Transverse colon (tissue), 4 donors: ENCODE results near the gene CCDC197. TPM values are rescaled to one million over a fixed set of nuclear protein-coding genes. Genes with fewer than 3 reads are reported as not detected.
A peak's percentile ranks its signal among the peaks of the same experiment; 100 is the strongest.

ENCODE experiments used
- DNase-seq: peaks from one replicate; pipeline ENCODE4 v3.0.0-alpha.2; 2019
- H3K27ac ChIP-seq, 4 donors: fragments of 200-600 bp; sonication (generic); 2 replicates each; pipeline ENCODE4 v1.5.1; 2016 to 2018; ENCODE audit warnings: inconsistent platforms in 4 of 4
- H3K27me3 ChIP-seq: fragments of 200-600 bp; sonication (generic); 2 replicates; pipeline ENCODE4 v1.5.1; 2017; ENCODE audit warnings: inconsistent platforms
- H3K36me3 ChIP-seq, 4 donors: fragments of 200-600 bp; sonication (generic); 2 replicates each; pipeline ENCODE4 v1.5.1; 2017 to 2019; ENCODE audit warnings: inconsistent platforms in 4 of 4
- H3K4me1 ChIP-seq, 4 donors: fragments of 200-600 bp; sonication (generic); 2 replicates each; pipeline ENCODE4 v1.5.1; 2017 to 2020; ENCODE audit warnings: inconsistent platforms in 4 of 4
- H3K4me3 ChIP-seq, 4 donors: fragments of 200-600 bp; sonication (generic); 1 replicate in 1 of 4; 2 replicates in 3 of 4; pipeline versions ENCODE4 v1.5.1 to v1.6.1; 2017 to 2019; ENCODE audit warnings: inconsistent platforms in 4 of 4
- H3K9me3 ChIP-seq, 2 donors: fragments of 200-600 bp; sonication (generic); 2 replicates each; pipeline ENCODE4 v1.5.1; 2017 to 2019; ENCODE audit warnings: inconsistent platforms in 2 of 2
- CTCF ChIP-seq, 5 experiments: fragments of 200-600 bp in 3 of 5; fragments of 450-650 bp in 2 of 5; sonication (generic) in 3 of 5; IDR thresholded peaks; 1 replicate in 2 of 5; 2 replicates in 3 of 5; pipeline ENCODE4 v1.5.1; 2016 to 2017; ENCODE audit warnings: antibody characterized with exemption in 5 of 5, inconsistent platforms in 3 of 5, mild to moderate bottlenecking in 2 of 5, moderate library complexity in 1 of 5
- EP300 ChIP-seq: sonication (generic); formaldehyde crosslinking; IDR thresholded peaks from one replicate; pipeline ENCODE4 v1.6.1; 2017; ENCODE audit warnings: antibody characterized with exemption, low read depth
- POLR2A ChIP-seq: fragments of 450-650 bp; IDR thresholded peaks from one replicate; pipeline ENCODE4 v1.6.1; 2016; ENCODE audit warnings: antibody characterized with exemption, mild to moderate bottlenecking, moderate library complexity
- POLR2AphosphoS5 ChIP-seq, 3 donors: sonication (generic); formaldehyde crosslinking; IDR thresholded peaks; one replicate each; pipeline ENCODE4 v1.6.1; 2016; ENCODE audit warnings: antibody characterized with exemption in 3 of 3
- WGBS, 2 donors: methylation state at CpG; one replicate each; pipeline ENCODE4 v1.1.5; 2018; ENCODE audit warnings: low coverage in 1 of 2; 5-methylcytosine and 5-hydroxymethylcytosine counted together
- in situ Hi-C, 4 donors: fragments of 200-750 bp; cut with MboI; loops; one replicate each; pipeline versions ENCODE4 v1.15.0 to v1.15.1; 2017; ENCODE audit warnings: low sequenced_read_pairs in 3 of 4, low pct_ligation_motif_present in 1 of 4, low pct_unique_long_range_greater_than_20kb in 1 of 4
- intact Hi-C: fragments of 100-400 bp; cut with DNase I; formaldehyde crosslinking; loops from one replicate; pipeline ENCODE4 v1.15.1; 2023; ENCODE audit warnings: low total_unique reads
- total RNA-seq, 4 donors: library from RNA; depleted of rRNA; stranded (reverse); fragments of >200 nt; gene quantifications; one replicate each; pipeline ENCODE4 v1.1.0, GENCODE V29; 2016

CCDC197 gene
- total RNA-seq, 4 donors from 2014 or later: not detected

GRCh38 chr14:93970585-93970964 is 26.5 kb upstream of the CCDC197 start:
- DNase-seq: peak; percentile 66
- WGBS, 2 donors: 20 to 40% methylated on average over 1 to 9 of the region's 9 CpGs
- no peaks in the 10 kb centered on the region for H3K27me3 ChIP-seq
- no peaks in the 10 kb centered on the region for H3K9me3 ChIP-seq
- in situ Hi-C loops: no loop called here
- H3K27ac ChIP-seq: peak overlapping the region; percentile 76 to 91 (median 85)
- TF ChIP-seq POLR2A: no peak
- TF ChIP-seq EP300: no peak
- TF ChIP-seq CTCF (IDR thresholded peaks at IDR 0.05): peak; percentile 12 to 39 (median 27)
- H3K36me3 ChIP-seq: no peaks in the 10 kb centered on the region
- peaks cover 12 to 49% (median 23%) of the 10 kb centered on the region in 4 donors for H3K4me1 ChIP-seq
- peak overlapping the region in 3 of 4 donors; percentile 12 to 36 (median 21) for H3K4me3 ChIP-seq
- intact Hi-C loops: no loop called here

- Histone ChIP-seq H3K4me3 (peak overlapping the region in 3 of 4 donors; percentile 12 to 36 (median 21)), H3K4me1 (peaks cover 12 to 45% (median 23%) of the 10 kb centered on the region in 4 donors), H3K27me3 (no peaks in the 10 kb centered on the region), H3K36me3 (no peaks in the 10 kb centered on the region), H3K9me3 (no peaks in the 10 kb centered on the region), H3K27ac (peak overlapping the region; percentile 76 to 91 (median 85))
- 11% methylated on average over 2 to 15 of the region's 15 CpGs for WGBS, 2 donors
- in situ Hi-C loops (no loop called here), intact Hi-C loops (no loop called here)
- no peak for TF ChIP-seq CTCF (IDR thresholded peaks at IDR 0.05)
- no peak for TF ChIP-seq POLR2AphosphoS5 (IDR thresholded peaks at IDR 0.05)
- no peak for TF ChIP-seq POLR2A
- TF ChIP-seq EP300: no peak
- peak; percentile 61 for DNase-seq
Measured at GRCh38 chr14:93970965-93971634, 26.0 kb upstream of the CCDC197 start.

- Histone ChIP-seq H3K9me3 (no peaks in the 10 kb centered on the region), H3K27ac (peak overlapping the region; percentile 76 to 91 (median 85)), H3K4me3 (no peak overlapping the region), H3K4me1 (peaks cover 12 to 44% (median 23%) of the 10 kb centered on the region in 4 donors), H3K27me3 (no peaks in the 10 kb centered on the region), H3K36me3 (no peaks in the 10 kb centered on the region)
- in situ Hi-C loops (no loop called here), intact Hi-C loops (no loop called here)
- TF ChIP-seq CTCF (IDR thresholded peaks at IDR 0.05) (no peak), POLR2AphosphoS5 (IDR thresholded peaks at IDR 0.05) (no peak), POLR2A (no peak), EP300 (no peak)
- DNase-seq: no peak
- 39 to 57% methylated on average over 3 of the region's 3 CpGs for WGBS, 2 donors
Measured at GRCh38 chr14:93971635-93972027, 25.5 kb upstream of the CCDC197 start.

DNA sequence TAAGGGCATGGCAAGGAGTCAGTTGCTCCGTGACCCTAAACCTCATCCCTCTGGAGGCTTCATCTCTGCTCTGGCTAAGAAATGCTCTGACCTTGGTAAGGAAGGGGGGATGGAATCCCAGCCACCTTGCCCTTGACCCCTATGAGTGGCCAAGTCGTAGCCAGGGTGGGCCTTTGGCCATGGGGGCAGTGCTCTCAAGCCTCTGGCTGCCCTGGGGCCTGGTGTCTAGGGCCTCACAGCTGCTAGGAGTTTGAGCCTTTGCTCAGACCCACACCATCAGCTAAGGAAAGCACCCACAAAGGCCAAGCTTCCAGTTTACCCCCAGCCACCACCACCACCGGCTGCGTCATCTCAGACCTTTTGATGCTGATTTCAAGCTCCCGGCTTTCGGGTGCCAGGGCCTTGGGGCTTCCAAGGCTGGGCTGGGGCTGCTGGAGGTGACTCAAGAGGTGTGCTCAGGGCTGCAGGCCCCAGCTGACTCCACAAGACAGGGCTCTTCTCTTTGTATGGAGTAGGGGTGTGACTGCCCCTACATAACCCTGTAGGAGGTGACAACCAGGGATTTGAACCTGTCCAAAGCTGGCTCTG is 24.4 kb upstream of the CCDC197 start:
- Histone ChIP-seq H3K4me1 (peaks cover 19 to 44% (median 31%) of the 10 kb centered on the region in 4 donors), H3K9me3 (no peaks in the 10 kb centered on the region), H3K36me3 (no peaks in the 10 kb centered on the region), H3K27ac (peak overlapping the region; percentile 76 to 91 (median 85)), H3K4me3 (peak overlapping the region in 1 of 4 donors; percentile 43), H3K27me3 (no peaks in the 10 kb centered on the region)
- no peak for DNase-seq
- TF ChIP-seq EP300 (no peak), POLR2AphosphoS5 (IDR thresholded peaks at IDR 0.05) (no peak)
- intact Hi-C loops: no loop called here
- in situ Hi-C loops: no loop called here
- WGBS, 2 donors: 79% methylated on average over 6 of the region's 6 CpGs; no CpG with 5 or more reads in 1 of the 2 donors
